Heart right ventricle (tissue), 16 donors: Measurements from ENCODE around the gene SYDE2. TPM values are rescaled to one million over a fixed set of nuclear protein-coding genes. Genes with fewer than 3 reads are reported as not detected.
"Not testable (repeated sequence)": the region's sequence is repeated elsewhere in the genome, so short reads cannot be mapped to it uniquely, and the experiment has no call there.

ENCODE experiments used
- ATAC-seq, 8 donors: fragments of 200-7000 bp; cut with Tn5 transposase; one replicate each; pipeline ENCODE4 v1.9.1; 2020; ENCODE audit warnings: mild to moderate bottlenecking in 8 of 8, moderate library complexity in 8 of 8, moderate number of reproducible peaks in 1 of 8
- DNase-seq, 2 donors: peaks; one replicate each; pipeline ENCODE4 v3.0.0-alpha.2; 2020
- H3K27ac ChIP-seq, 10 donors: fragments of 200-600 bp; sonication (generic) in 2 of 10; one replicate each; pipeline versions ENCODE4 v1.5.0 to v1.8.0; 2020 to 2022; ENCODE audit warnings: mild to moderate bottlenecking in 3 of 10
- H3K27me3 ChIP-seq, 7 donors: fragments of 200-600 bp; one replicate each; pipeline ENCODE4 v1.8.0; 2021 to 2022; ENCODE audit warnings: mild to moderate bottlenecking in 2 of 7
- H3K36me3 ChIP-seq, 9 donors: fragments of 200-600 bp; sonication (generic) in 1 of 9; one replicate each; pipeline versions ENCODE4 v1.5.0 to v1.8.0; 2020 to 2022; ENCODE audit warnings: mild to moderate bottlenecking in 2 of 9
- H3K4me1 ChIP-seq, 9 donors: fragments of 200-600 bp; sonication (generic) in 1 of 9; one replicate each; pipeline versions ENCODE4 v1.5.0 to v1.8.0; 2020 to 2022; ENCODE audit warnings: mild to moderate bottlenecking in 4 of 9
- H3K4me3 ChIP-seq, 10 donors: fragments of 200-600 bp; sonication (generic) in 2 of 10; one replicate each; pipeline versions ENCODE4 v1.5.0 to v1.8.0; 2020 to 2022; ENCODE audit warnings: mild to moderate bottlenecking in 7 of 10, moderate library complexity in 2 of 10
- H3K9me3 ChIP-seq, 11 donors: fragments of 200-600 bp in 10 of 11; sonication (generic) in 2 of 11; one replicate each; pipeline versions ENCODE4 v1.5.0 to v1.8.0; 2013 to 2022; ENCODE audit warnings: mild to moderate bottlenecking in 2 of 11, control low read depth in 1 of 11, moderate library complexity in 1 of 11
- CTCF ChIP-seq, 9 donors: fragments of 200-600 bp; sonication (generic) in 2 of 9; IDR thresholded peaks; one replicate each; pipeline versions ENCODE4 v1.5.0 to v1.8.0; 2021 to 2022; ENCODE audit warnings: antibody characterized with exemption in 9 of 9, mild to moderate bottlenecking in 5 of 9, moderate library complexity in 1 of 9
- WGBS, 2 donors: extraction: QIAGEN DNeasy Blood & Tissue Kit; methylation state at CpG; one replicate each; pipeline ENCODE4 v1.1.7; 2013; ENCODE audit warnings: inconsistent platforms in 1 of 2; 5-methylcytosine and 5-hydroxymethylcytosine counted together
- intact Hi-C, 10 donors: fragments of 100-400 bp; cut with DNase I; formaldehyde crosslinking; loops; one replicate each; pipeline versions ENCODE4 v1.11.1 to v1.14.2; 2022
- polyA plus RNA-seq, 2 donors: library from polyadenylated mRNA; stranded (reverse); fragments of 200-250 nt; gene quantifications; one replicate each; pipeline ENCODE4 v1.2.3, GENCODE V29; 2013
- total RNA-seq, 10 donors: library from RNA; stranded (reverse); fragmentation: NEBNext Ultra II Directional in 3 of 10; extraction: Animal tissue kit (Norgen Biotek cat#: 25700) in 3 of 10; gene quantifications; one replicate each; pipeline versions ENCODE4 v1.2.1 to v1.2.4, GENCODE V29; 2021 to 2023
- donor health status: Arrhythmogenic right ventricular cardiomyopathy.
- donor health status: ischemic (EF 13 %, LVEDD 7.1; RV severe dilation, severe dysfunction).
- donor health status: healthy with polysubstance abuse.
- donor health status: DM: no; HTN: yes; CAD: no.
- donor health status: DM: no; HTN: no; CAD: no.
- donor health status: ischemic (EF 25% LVEDD 6.9; RV normal size, moderate dysfunction).
- donor health status: ischemic (EF 25% LVEDD 5.7; RV mildly dilated, moderate dysfunction).
- donor health status: healthy.
- donor health status: DM: yes; HTN: yes; CAD: no.
- donor health status: Ischemic cardiomyopathy.
- donor health status: ischemic (EF 35%, LVEDD 5.7; RV mildly dilated, moderate dysfunction).
- donor health status: nonischemic (EF 11% LVEDD 7.7; RV severe dilation, severe dysfunction).
- donor health status: DM: yes; HTN: yes; CAD: no.
- donor health status: PGD.
- donor health status: ischemic (EF 29% LVEDD 5.4; RV normal size, mild dysfunction).
- donor health status: nonischemic (EF 23%, LVEDD 6.1; RV moderate dilation, normal function).

SYDE2 gene
- total and polyA plus RNA-seq, 12 donors: 1.1 to 24.7 (median 20.9) TPM

DNA sequence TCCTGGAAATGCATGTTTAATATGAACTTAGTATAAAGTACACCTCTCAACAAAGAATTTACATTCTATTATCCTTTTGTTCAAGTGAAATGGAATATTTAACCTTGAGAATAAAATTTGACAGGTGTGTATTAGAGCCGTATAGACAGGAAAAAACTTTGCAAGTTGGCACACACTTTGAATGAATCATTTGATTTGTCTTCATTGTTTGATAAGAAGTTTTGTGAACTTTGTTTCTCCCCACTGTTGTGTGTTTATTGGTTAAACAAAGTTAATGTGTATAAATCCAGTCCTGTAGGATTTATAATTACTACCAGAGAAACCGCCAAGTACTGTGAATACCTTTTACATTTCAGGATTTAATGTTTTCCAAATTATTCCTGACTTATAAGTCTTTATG lies 2.0 kb downstream of the SYDE2 start:
- DNase-seq (no peak), ATAC-seq (no peak)
- Histone ChIP-seq H3K36me3 (no peaks in the 10 kb centered on the region), H3K4me3 (peak overlapping the region in 9 of 10 donors; percentile 47 to 85 (median 75)), H3K9me3 (no peaks in the 10 kb centered on the region), H3K27me3 (peaks cover 0 to 58% (median 24%) of the 10 kb centered on the region in 7 donors), H3K4me1 (peaks cover 0 to 24% (median 13%) of the 10 kb centered on the region in 9 donors), H3K27ac (peak overlapping the region in 4 of 10 donors; percentile 7 to 96 (median 96))
- no peak for TF ChIP-seq CTCF (IDR thresholded peaks at IDR 0.05)
- 30 to 44% methylated on average over 2 of the region's 2 CpGs for WGBS, 2 donors
- intact Hi-C loops: no loop called here

- ATAC-seq (no peak), DNase-seq (no peak)
- Histone ChIP-seq H3K4me1 (peaks cover 0 to 16% (median 6%) of the 10 kb centered on the region in 9 donors), H3K9me3 (no peaks in the 10 kb centered on the region), H3K27ac (peak overlapping the region in 7 of 10 donors; percentile 0 to 57 (median 29)), H3K4me3 (peak overlapping the region in 2 of 10 donors; percentile 3 to 19), H3K27me3 (peaks cover 0 to 33% (median 12%) of the 10 kb centered on the region in 7 donors), H3K36me3 (no peaks in the 10 kb centered on the region)
- TF ChIP-seq CTCF (IDR thresholded peaks at IDR 0.05): no peak
- intact Hi-C loops: no loop called here
Observed at GRCh38 chr1:85196358-85196757, 4.5 kb downstream of the SYDE2 start.

- peak in 4 of 8 donors; percentile 30 to 54 (median 40) for ATAC-seq
- no peak for DNase-seq
- TF ChIP-seq CTCF (IDR thresholded peaks at IDR 0.05): no peak
- H3K4me3 ChIP-seq: peak overlapping the region in 1 of 10 donors; percentile 19
- 39 to 43% methylated on average over 2 of the region's 2 CpGs for WGBS, 2 donors
- H3K4me1 ChIP-seq: peaks cover 0 to 16% (median 4%) of the 10 kb centered on the region in 9 donors
- H3K36me3 ChIP-seq: no peaks in the 10 kb centered on the region
- peak overlapping the region in 8 of 10 donors; percentile 0 to 57 (median 36) for H3K27ac ChIP-seq
- intact Hi-C loops: no loop called here
- no peaks in the 10 kb centered on the region for H3K9me3 ChIP-seq
- H3K27me3 ChIP-seq: peaks cover 0 to 26% (median 10%) of the 10 kb centered on the region in 7 donors
Observed at GRCh38 chr1:85195703-85196102, 5.1 kb downstream of the SYDE2 start.

DNA sequence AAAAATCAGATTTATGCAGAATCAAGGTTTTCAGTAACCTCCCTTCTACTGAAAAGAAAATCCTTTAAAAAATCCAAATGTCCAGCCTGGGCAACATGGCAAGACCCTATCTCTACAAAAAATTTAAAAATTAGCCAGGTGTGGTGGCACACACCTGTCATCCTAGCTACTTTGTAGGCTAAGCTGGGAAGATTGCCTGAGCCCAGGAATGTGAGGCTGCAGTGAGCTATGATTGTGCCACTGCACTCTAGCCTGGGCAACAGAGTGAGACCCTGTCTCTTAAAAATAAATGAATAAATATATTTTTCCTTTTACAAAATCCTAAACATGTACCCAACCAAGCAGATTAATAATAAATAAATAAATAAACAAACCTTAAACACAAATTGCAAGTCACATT lies 8.7 kb downstream of the SYDE2 start:
- H3K27me3 ChIP-seq, H3K9me3 ChIP-seq, H3K36me3 ChIP-seq, ATAC-seq, intact Hi-C loops, H3K4me3 ChIP-seq, DNase-seq, H3K27ac ChIP-seq: not testable (repeated sequence)
- peaks cover 0 to 16% (median 0%) of the 10 kb centered on the region in 9 donors for H3K4me1 ChIP-seq

- DNase-seq: no peak
- intact Hi-C loops: no loop called here
- peaks cover 0 to 10% (median 0%) of the 10 kb centered on the region in 9 donors for H3K36me3 ChIP-seq
- 55 to 61% methylated on average over 1 of the region's 1 CpG for WGBS, 2 donors
- no peaks in the 10 kb centered on the region for H3K9me3 ChIP-seq
- H3K27me3 ChIP-seq: no peaks in the 10 kb centered on the region
- TF ChIP-seq CTCF (IDR thresholded peaks at IDR 0.05): no peak
- H3K4me3 ChIP-seq: no peak overlapping the region
- H3K27ac ChIP-seq: no peak overlapping the region
- no peak for ATAC-seq
- H3K4me1 ChIP-seq: peaks cover 0 to 5% (median 0%) of the 10 kb centered on the region in 9 donors
Observed at GRCh38 chr1:85189120-85189519, 11.7 kb downstream of the SYDE2 start.
